ENCODE measurements around the gene ARHGEF40. TPM values are rescaled to one million over a fixed set of nuclear protein-coding genes. Genes with fewer than 3 reads are reported as not detected.

Gene ARHGEF40
- total RNA-seq, 1 experiment from 2014 or later: 74.2 TPM

DNA sequence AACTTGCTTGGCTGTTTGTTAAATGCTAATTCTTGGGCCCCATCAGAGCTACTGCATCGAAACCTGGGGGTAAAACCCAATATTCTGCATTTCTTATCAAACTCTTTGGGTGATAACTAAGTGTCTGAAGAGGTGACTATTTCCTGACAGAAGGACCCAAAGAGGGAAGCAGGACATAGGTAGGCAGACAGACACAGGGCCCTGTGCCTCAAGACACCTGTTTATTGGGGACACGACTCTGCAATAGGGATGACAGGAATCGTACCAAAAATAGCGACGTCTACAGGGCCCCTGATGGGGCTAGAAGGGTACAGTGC lies 19.7 kb downstream of the ARHGEF40 start (continued):
- no peak for TF ChIP-seq HMGXB4 (CRISPR knock-in tag; IDR thresholded peaks at IDR 0.05)
- TF ChIP-seq GTF2I (CRISPR knock-in tag; conservative IDR thresholded peaks at IDR 0.05): no peak
- no peak for TF ChIP-seq NFE2L1 (CRISPR knock-in tag; IDR thresholded peaks at IDR 0.05)
- TF ChIP-seq JAZF1 (CRISPR knock-in tag; IDR thresholded peaks at IDR 0.05): no peak
- TF ChIP-seq, protein P1, sequence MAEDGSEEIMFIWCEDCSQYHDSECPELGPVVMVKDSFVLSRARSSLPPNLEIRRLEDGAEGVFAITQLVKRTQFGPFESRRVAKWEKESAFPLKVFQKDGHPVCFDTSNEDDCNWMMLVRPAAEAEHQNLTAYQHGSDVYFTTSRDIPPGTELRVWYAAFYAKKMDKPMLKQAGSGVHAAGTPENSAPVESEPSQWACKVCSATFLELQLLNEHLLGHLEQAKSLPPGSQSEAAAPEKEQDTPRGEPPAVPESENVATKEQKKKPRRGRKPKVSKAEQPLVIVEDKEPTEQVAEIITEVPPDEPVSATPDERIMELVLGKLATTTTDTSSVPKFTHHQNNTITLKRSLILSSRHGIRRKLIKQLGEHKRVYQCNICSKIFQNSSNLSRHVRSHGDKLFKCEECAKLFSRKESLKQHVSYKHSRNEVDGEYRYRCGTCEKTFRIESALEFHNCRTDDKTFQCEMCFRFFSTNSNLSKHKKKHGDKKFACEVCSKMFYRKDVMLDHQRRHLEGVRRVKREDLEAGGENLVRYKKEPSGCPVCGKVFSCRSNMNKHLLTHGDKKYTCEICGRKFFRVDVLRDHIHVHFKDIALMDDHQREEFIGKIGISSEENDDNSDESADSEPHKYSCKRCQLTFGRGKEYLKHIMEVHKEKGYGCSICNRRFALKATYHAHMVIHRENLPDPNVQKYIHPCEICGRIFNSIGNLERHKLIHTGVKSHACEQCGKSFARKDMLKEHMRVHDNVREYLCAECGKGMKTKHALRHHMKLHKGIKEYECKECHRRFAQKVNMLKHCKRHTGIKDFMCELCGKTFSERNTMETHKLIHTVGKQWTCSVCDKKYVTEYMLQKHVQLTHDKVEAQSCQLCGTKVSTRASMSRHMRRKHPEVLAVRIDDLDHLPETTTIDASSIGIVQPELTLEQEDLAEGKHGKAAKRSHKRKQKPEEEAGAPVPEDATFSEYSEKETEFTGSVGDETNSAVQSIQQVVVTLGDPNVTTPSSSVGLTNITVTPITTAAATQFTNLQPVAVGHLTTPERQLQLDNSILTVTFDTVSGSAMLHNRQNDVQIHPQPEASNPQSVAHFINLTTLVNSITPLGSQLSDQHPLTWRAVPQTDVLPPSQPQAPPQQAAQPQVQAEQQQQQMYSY (CRISPR knock-in tag; IDR thresholded peaks at IDR 0.05): no peak
- no peak for TF ChIP-seq STAT6 (CRISPR knock-in tag; conservative IDR thresholded peaks at IDR 0.05; ENCODE audit: low read depth)
- TF ChIP-seq ATF2 (CRISPR knock-in tag; IDR thresholded peaks at IDR 0.05; ENCODE audit: borderline replicate concordance, low read depth): no peak
- no peak for TF ChIP-seq ZNF219 (CRISPR knock-in tag; IDR thresholded peaks at IDR 0.05; ENCODE audit: borderline replicate concordance)
- TF ChIP-seq SMAD3 (CRISPR knock-in tag; IDR thresholded peaks at IDR 0.05; ENCODE audit: borderline replicate concordance): no peak

GRCh38 chr14:21090194-21090939 lies 20.3 kb downstream of the ARHGEF40 start:
- Mint-ChIP-seq H3K4me3 (no peak overlapping the region), H3K4me1 (peaks cover 52% of the 10 kb centered on the region), H3K27me3 (ENCODE audit: low read depth) (no peaks in the 10 kb centered on the region), H3K36me3 (peaks cover 57% of the 10 kb centered on the region), H3K27ac (0 out of 2 replicates have a peak overlapping the region, but pooled peaks have one; percentile 33), H3K9me3 (no peaks in the 10 kb centered on the region)
- CTCF ChIA-PET: interaction anchor here (0.6 to 7.9 kb wide), 29 partner anchors 8 to 294 kb away, joined by 3 to 132 read pairs (median 5); partner anchors contain the start of genes ARHGEF40, SUPT16H, TMEM253 and ZNF219
- peak; percentile 86 for DNase-seq (ENCODE audit: low spot score)
- POLR2A ChIA-PET: interaction anchor here (1.0 to 1.7 kb wide), 5 partner anchors 13 to 75 kb away, joined by 3 to 13 read pairs (median 5); partner anchors contain the start of gene ARHGEF40
- peak; percentile 18 for ATAC-seq
- TF ChIP-seq, protein P2, sequence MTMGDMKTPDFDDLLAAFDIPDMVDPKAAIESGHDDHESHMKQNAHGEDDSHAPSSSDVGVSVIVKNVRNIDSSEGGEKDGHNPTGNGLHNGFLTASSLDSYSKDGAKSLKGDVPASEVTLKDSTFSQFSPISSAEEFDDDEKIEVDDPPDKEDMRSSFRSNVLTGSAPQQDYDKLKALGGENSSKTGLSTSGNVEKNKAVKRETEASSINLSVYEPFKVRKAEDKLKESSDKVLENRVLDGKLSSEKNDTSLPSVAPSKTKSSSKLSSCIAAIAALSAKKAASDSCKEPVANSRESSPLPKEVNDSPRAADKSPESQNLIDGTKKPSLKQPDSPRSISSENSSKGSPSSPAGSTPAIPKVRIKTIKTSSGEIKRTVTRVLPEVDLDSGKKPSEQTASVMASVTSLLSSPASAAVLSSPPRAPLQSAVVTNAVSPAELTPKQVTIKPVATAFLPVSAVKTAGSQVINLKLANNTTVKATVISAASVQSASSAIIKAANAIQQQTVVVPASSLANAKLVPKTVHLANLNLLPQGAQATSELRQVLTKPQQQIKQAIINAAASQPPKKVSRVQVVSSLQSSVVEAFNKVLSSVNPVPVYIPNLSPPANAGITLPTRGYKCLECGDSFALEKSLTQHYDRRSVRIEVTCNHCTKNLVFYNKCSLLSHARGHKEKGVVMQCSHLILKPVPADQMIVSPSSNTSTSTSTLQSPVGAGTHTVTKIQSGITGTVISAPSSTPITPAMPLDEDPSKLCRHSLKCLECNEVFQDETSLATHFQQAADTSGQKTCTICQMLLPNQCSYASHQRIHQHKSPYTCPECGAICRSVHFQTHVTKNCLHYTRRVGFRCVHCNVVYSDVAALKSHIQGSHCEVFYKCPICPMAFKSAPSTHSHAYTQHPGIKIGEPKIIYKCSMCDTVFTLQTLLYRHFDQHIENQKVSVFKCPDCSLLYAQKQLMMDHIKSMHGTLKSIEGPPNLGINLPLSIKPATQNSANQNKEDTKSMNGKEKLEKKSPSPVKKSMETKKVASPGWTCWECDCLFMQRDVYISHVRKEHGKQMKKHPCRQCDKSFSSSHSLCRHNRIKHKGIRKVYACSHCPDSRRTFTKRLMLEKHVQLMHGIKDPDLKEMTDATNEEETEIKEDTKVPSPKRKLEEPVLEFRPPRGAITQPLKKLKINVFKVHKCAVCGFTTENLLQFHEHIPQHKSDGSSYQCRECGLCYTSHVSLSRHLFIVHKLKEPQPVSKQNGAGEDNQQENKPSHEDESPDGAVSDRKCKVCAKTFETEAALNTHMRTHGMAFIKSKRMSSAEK (CRISPR knock-in tag; IDR thresholded peaks at IDR 0.05; ENCODE audit: borderline replicate concordance): no peak
- no peak for TF ChIP-seq ZNF416 (CRISPR knock-in tag; IDR thresholded peaks at IDR 0.05)
- peak; percentile 25; the same call in 1 of the 2 replicates for TF ChIP-seq HMGXB4 (CRISPR knock-in tag; IDR thresholded peaks at IDR 0.05)
- TF ChIP-seq ETV6 (CRISPR knock-in tag; IDR thresholded peaks at IDR 0.05): 0 out of 2 replicates have a peak, but pooled peaks have one; percentile 20
- TF ChIP-seq, protein P3, sequence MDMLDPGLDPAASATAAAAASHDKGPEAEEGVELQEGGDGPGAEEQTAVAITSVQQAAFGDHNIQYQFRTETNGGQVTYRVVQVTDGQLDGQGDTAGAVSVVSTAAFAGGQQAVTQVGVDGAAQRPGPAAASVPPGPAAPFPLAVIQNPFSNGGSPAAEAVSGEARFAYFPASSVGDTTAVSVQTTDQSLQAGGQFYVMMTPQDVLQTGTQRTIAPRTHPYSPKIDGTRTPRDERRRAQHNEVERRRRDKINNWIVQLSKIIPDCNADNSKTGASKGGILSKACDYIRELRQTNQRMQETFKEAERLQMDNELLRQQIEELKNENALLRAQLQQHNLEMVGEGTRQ (CRISPR knock-in tag; IDR thresholded peaks at IDR 0.05): 0 out of 2 replicates have a peak, but pooled peaks have one; percentile 5
- no peak for TF ChIP-seq OVOL2 (CRISPR knock-in tag; IDR thresholded peaks at IDR 0.05; ENCODE audit: borderline replicate concordance)
- peak; percentile 54 for TF ChIP-seq CTCF (IDR thresholded peaks at IDR 0.05)

Data from WTC11 (cell line).